ENCODE measurements around the gene CADM1. TPM values are rescaled to one million over a fixed set of nuclear protein-coding genes. Genes with fewer than 3 reads are reported as not detected.

Gene CADM1
- total and polyA plus RNA-seq, 2 experiments from 2014 or later: 16.5 to 18.0 TPM

DNA sequence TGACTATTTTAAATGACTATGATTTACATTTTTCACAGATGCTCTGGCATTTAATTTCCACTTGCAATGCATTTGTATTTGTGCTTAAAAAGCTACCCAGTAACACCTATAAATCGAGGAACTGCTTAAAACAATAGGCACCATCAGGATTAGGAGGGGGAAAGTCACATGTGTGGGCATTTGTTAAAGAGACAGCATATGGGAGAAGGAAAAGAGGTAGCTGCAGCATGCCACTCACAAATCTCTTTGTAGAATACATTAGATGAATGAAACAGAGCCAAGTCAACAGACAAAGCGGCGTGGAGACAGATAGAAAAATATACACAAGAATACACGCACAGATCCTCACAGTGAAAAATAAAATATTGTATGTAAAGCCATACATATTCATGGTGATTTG, 228.0 kb downstream of the CADM1 start (continued):
- TF ChIP-seq CTCF (conservative IDR thresholded peaks at IDR 0.05; ENCODE audit: low read depth in 2 of 2): no peak

GRCh38 chr11:115275045-115275444, 229.2 kb downstream of the CADM1 start:
- Histone ChIP-seq H3F3A (replicated peaks; ENCODE audit: low read depth) (no peaks in the 10 kb centered on the region), H3K36me3 (ENCODE audit: insufficient read depth) (no peaks in the 10 kb centered on the region), H2AFZ (no peak overlapping the region), H3K4me2 (no peak overlapping the region), H3K9me2 (ENCODE audit: insufficient read depth) (0 out of 2 replicates have a peak, but pooled peaks cover 4% of the 10 kb centered on the region), H4K20me1 (replicated peaks; ENCODE audit: insufficient read depth) (no peaks in the 10 kb centered on the region), H3K27ac (ENCODE audit: low read depth) (no peak overlapping the region), H3K79me2 (replicated peaks; ENCODE audit: insufficient read depth) (no peaks in the 10 kb centered on the region), H3K27me3 (ENCODE audit: insufficient read depth) (no peaks in the 10 kb centered on the region), H3K4me1 (ENCODE audit: insufficient read depth) (no peaks in the 10 kb centered on the region), H3K4me3 (no peak overlapping the region)
- Mint-ChIP-seq H3K4me1 (peaks cover 3% of the 10 kb centered on the region; the same call in 2 of the 3 replicates), H3K36me3 (ENCODE audit: low read depth) (no peaks in the 10 kb centered on the region), H3K27ac (no peak overlapping the region), H3K27me3 (ENCODE audit: insufficient read depth, low read depth, poor library complexity) (peaks cover 2% of the 10 kb centered on the region), H3K9me3 (no peaks in the 10 kb centered on the region), H3K4me3 (no peak overlapping the region)
- ATAC-seq (no peak), DNase-seq (ENCODE audit: low spot score) (no peak)
- TF ChIP-seq CREB1 (CRISPR knock-in tag; IDR thresholded peaks at IDR 0.05; ENCODE audit: low read depth): no peak
- no peak for TF ChIP-seq JUNB (IDR thresholded peaks at IDR 0.05; ENCODE audit: unreplicated experiment)
- no peak for TF ChIP-seq EZH2 (IDR thresholded peaks at IDR 0.05; ENCODE audit: low read depth, unreplicated experiment)
- no peak for TF ChIP-seq POLR2AphosphoS5 (IDR thresholded peaks at IDR 0.05; ENCODE audit: low read depth)
- TF ChIP-seq, protein P1, sequence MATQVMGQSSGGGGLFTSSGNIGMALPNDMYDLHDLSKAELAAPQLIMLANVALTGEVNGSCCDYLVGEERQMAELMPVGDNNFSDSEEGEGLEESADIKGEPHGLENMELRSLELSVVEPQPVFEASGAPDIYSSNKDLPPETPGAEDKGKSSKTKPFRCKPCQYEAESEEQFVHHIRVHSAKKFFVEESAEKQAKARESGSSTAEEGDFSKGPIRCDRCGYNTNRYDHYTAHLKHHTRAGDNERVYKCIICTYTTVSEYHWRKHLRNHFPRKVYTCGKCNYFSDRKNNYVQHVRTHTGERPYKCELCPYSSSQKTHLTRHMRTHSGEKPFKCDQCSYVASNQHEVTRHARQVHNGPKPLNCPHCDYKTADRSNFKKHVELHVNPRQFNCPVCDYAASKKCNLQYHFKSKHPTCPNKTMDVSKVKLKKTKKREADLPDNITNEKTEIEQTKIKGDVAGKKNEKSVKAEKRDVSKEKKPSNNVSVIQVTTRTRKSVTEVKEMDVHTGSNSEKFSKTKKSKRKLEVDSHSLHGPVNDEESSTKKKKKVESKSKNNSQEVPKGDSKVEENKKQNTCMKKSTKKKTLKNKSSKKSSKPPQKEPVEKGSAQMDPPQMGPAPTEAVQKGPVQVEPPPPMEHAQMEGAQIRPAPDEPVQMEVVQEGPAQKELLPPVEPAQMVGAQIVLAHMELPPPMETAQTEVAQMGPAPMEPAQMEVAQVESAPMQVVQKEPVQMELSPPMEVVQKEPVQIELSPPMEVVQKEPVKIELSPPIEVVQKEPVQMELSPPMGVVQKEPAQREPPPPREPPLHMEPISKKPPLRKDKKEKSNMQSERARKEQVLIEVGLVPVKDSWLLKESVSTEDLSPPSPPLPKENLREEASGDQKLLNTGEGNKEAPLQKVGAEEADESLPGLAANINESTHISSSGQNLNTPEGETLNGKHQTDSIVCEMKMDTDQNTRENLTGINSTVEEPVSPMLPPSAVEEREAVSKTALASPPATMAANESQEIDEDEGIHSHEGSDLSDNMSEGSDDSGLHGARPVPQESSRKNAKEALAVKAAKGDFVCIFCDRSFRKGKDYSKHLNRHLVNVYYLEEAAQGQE (IDR thresholded peaks at IDR 0.05; ENCODE audit: unreplicated experiment): no peak
- TF ChIP-seq STAT1 (IDR thresholded peaks at IDR 0.05; ENCODE audit: unreplicated experiment): no peak
- TF ChIP-seq, protein P2, sequence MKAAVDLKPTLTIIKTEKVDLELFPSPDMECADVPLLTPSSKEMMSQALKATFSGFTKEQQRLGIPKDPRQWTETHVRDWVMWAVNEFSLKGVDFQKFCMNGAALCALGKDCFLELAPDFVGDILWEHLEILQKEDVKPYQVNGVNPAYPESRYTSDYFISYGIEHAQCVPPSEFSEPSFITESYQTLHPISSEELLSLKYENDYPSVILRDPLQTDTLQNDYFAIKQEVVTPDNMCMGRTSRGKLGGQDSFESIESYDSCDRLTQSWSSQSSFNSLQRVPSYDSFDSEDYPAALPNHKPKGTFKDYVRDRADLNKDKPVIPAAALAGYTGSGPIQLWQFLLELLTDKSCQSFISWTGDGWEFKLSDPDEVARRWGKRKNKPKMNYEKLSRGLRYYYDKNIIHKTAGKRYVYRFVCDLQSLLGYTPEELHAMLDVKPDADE (IDR thresholded peaks at IDR 0.05): no peak
- TF ChIP-seq NANOG (IDR thresholded peaks at IDR 0.05; ENCODE audit: borderline replicate concordance): no peak
- no peak for TF ChIP-seq ZNF331 (CRISPR knock-in tag; IDR thresholded peaks at IDR 0.05; ENCODE audit: low read depth)
- TF ChIP-seq ZNF114 (CRISPR knock-in tag; IDR thresholded peaks at IDR 0.05): no peak
- TF ChIP-seq, protein P3, sequence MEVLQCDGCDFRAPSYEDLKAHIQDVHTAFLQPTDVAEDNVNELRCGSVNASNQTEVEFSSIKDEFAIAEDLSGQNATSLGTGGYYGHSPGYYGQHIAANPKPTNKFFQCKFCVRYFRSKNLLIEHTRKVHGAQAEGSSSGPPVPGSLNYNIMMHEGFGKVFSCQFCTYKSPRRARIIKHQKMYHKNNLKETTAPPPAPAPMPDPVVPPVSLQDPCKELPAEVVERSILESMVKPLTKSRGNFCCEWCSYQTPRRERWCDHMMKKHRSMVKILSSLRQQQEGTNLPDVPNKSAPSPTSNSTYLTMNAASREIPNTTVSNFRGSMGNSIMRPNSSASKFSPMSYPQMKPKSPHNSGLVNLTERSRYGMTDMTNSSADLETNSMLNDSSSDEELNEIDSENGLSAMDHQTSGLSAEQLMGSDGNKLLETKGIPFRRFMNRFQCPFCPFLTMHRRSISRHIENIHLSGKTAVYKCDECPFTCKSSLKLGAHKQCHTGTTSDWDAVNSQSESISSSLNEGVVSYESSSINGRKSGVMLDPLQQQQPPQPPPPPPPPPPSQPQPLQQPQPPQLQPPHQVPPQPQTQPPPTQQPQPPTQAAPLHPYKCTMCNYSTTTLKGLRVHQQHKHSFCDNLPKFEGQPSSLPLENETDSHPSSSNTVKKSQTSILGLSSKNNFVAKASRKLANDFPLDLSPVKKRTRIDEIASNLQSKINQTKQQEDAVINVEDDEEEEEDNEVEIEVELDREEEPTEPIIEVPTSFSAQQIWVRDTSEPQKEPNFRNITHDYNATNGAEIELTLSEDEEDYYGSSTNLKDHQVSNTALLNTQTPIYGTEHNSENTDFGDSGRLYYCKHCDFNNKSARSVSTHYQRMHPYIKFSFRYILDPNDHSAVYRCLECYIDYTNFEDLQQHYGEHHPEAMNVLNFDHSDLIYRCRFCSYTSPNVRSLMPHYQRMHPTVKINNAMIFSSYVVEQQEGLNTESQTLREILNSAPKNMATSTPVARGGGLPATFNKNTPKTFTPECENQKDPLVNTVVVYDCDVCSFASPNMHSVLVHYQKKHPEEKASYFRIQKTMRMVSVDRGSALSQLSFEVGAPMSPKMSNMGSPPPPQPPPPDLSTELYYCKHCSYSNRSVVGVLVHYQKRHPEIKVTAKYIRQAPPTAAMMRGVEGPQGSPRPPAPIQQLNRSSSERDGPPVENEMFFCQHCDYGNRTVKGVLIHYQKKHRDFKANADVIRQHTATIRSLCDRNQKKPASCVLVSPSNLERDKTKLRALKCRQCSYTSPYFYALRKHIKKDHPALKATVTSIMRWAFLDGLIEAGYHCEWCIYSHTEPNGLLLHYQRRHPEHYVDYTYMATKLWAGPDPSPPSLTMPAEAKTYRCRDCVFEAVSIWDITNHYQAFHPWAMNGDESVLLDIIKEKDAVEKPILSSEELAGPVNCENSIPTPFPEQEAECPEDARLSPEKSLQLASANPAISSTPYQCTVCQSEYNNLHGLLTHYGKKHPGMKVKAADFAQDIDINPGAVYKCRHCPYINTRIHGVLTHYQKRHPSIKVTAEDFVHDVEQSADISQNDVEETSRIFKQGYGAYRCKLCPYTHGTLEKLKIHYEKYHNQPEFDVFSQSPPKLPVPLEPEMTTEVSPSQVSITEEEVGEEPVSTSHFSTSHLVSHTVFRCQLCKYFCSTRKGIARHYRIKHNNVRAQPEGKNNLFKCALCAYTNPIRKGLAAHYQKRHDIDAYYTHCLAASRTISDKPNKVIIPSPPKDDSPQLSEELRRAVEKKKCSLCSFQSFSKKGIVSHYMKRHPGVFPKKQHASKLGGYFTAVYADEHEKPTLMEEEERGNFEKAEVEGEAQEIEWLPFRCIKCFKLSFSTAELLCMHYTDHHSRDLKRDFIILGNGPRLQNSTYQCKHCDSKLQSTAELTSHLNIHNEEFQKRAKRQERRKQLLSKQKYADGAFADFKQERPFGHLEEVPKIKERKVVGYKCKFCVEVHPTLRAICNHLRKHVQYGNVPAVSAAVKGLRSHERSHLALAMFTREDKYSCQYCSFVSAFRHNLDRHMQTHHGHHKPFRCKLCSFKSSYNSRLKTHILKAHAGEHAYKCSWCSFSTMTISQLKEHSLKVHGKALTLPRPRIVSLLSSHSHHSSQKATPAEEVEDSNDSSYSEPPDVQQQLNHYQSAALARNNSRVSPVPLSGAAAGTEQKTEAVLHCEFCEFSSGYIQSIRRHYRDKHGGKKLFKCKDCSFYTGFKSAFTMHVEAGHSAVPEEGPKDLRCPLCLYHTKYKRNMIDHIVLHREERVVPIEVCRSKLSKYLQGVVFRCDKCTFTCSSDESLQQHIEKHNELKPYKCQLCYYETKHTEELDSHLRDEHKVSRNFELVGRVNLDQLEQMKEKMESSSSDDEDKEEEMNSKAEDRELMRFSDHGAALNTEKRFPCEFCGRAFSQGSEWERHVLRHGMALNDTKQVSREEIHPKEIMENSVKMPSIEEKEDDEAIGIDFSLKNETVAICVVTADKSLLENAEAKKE (CRISPR knock-in tag; IDR thresholded peaks at IDR 0.05): no peak
